NCI-H1417 treated with DMSO at 0.1 percent for 48 hours (cell line): ENCODE results near the gene FITM2.
"Not testable (repeated sequence)": the region's sequence is repeated elsewhere in the genome, so short reads cannot be mapped to it uniquely, and the experiment has no call there.

ENCODE experiments used
- DNase-seq: peaks from one replicate; lab custom pipeline; 2025; lab: John Stamatoyannopoulos, UW

The FITM2 gene

DNA sequence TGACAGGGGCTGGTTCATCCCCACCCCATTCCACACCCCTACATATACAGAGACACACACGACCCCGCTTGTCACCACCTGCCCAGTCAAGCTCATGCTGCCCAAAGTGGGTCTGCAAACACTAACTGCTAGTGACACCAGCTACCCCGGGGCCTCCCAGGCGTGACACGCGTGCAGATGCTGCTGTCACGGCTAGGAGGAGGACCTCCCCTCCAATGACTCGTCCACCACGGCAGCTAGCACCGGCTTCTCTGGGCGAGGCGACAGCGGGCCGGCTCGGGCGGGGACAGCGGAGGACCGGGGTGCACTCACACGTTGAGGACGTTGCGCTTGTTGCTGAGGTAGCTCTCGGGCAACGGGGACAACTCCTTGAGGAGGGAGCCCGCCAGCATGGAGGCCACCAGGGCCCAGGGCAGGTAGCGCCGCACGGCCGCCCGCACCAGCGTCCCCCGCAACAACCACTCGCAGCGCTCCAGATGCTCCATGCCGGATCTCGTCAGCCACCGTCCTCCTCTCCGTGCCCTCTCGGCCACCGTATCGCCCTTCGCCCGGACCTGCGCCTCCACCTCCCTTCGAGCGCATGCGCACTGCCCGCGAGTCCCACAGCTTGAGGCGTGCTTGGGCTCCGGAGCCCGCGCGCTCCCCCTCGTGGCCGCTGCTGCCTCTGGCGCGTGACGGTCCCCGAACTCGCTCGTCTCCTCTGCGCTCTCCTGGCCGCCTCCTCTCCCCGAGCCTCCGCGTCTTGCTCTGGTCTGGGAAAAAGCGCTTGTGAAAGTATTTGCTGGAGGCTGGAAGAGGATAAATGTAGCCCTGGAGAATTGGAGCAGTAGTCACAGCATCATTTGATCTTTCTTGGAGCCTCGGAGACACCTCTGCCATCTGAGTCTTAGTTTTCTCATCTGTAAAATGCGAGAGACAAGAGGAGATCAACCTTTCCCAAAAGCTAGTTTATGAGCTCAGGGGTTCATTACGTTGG is at the start of gene FITM2:
Gene FITM2, minus strand, starts transcription at position 539 of the 976 bp plus-strand sequence. Its CDS starts 54 bp downstream, at position 485.
- peak; percentile 80 for DNase-seq

GRCh38 chr20:44360221-44360620 is 49.2 kb upstream of the FITM2 start:
- no peak for DNase-seq

DNA sequence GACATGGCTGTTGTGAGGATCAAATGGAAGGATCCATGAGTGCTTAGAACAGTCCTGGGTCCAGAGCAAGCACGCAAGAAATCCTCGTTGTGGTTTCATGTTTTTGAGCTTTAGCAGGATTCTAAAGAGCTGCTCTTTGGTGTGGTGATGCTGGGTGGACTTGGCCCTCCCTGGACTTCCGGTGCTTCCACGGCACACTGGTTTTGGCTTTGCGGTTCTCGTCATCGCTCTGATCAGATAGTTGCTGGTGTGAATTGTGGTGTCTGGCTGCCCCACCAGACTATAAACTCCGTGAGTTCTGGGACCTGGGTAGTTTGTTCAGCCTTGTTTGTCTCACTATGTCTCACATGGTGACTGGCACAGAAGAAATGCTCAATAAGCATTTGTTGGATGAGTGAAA is 47.8 kb upstream of the FITM2 start:
- DNase-seq, result no peak

DNA sequence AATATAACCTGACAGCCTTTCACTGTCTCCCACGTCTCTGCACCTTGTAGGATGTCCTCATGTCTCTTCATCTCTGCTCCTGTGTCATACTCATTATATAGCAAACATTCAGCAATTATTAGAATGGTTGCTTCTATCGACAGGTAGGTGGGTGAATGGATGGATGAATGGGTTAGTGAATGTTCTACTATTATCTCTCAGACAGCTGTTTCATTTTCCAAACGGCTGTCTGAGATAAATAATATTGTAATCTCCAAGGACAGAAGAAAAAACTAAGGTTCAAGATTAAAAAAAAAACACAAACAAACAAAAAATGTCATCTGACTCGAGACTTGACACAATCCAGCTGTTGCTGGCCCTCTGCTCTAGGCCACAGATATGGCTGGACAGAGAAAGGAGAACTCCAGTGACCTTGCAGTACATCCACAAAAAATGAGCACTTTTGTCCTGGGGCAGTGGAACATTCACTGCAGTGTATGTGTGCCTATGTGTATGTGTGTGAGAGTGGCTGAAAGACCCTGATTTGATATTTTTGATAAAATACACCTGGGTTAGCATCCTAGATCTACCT is 46.6 kb upstream of the FITM2 start:
- no peak for DNase-seq

GRCh38 chr20:44357020-44357419 is 46.0 kb upstream of the FITM2 start:
- no peak for DNase-seq

GRCh38 chr20:44356353-44356723 is 45.3 kb upstream of the FITM2 start:
- DNase-seq, result no peak

DNA sequence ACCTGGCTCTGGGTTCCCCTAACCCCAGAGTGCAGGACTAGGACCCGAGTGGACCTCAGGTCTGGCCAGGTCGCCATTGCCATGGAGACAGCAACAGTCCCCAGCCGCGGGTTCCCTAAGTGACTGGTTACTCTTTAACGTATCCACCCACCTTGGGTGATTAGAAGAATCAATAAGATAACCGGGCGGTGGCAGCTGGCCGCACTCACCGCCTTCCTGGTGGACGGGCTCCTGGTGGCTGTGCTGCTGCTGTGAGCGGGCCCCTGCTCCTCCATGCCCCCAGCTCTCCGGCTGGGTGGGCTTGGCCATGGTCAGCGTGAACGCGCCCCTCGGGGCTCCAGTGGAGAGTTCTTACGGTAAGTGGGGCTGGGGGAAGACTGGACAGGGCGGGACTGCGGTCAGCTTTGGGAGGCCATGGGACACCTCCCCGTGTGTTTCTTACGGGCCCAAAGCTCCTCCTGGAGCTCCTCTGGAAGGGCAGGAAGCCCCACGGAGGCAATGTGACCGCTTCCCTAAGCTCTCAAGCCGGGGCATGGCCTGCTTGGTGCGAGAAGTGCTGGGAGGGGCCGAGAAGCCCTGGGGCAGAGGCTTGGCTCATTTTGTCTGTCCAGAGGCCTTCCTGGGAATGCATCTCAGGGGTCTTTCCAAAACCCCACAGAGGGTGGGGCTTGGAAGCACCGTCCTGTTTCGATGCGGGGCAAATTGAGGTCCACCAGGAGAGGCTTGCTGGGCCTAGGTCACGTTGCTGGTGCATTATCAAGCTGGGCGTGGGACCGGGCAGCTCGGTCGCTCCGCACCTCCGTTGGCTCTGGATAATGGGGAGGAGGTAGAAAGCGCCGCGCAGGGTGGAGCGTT is 44.7 kb upstream of the FITM2 start, which contains the start of gene HNF4A:
Gene HNF4A, plus strand, starts transcription at position 202 of the 855 bp plus-strand sequence. Its CDS starts 106 bp downstream, at position 308.
- no peak for DNase-seq

- no peak for DNase-seq
These were observed 44.0 kb upstream of the FITM2 start for GRCh38 chr20:44354979-44355497.

DNA sequence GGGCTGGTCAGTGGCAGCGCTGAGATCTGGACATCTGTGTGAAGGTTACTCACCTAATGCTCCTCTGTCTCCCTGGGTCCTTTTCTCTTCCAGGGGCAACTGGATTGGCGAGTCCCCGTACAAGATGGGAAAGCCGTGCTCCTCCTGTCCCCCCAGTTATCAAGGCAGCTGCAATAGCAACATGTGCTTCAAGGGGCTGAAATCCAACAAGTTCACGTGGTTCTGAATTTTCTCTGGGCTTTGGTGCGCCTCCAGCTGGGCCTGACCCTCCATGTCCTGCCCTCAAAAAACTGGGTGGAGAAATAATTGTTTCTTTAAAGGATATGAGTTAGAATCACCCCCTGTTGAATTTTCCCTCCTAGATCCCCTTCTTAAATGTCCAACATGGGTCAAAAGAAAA is 39.6 kb upstream of the FITM2 start:
- no peak for DNase-seq

GRCh38 chr20:44349349-44349748 is 38.3 kb upstream of the FITM2 start:
- no peak for DNase-seq

DNA sequence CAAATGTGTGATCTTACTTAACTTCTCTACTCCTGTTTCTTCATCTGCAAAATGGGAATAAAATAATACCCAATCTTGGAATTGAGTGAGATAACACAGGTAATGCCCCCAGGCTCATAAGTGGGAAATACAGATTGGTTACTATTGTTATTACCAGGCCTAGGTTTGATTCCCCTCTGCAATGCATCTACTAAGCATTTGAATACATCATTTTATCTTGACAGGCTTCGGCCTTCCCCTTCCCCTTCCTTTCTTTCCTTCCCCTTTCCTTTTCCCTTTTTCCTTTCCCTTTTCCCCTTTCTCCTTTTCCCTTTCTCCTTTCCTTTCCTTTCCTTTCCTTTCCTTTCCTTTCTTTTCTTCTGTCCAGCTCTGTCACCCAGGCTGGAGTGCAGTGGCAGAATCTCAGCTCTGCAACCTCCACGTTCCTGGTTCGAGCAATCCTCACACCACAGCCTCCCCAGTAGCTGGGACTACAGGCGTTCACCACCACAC is 37.2 kb upstream of the FITM2 start:
- no peak for DNase-seq

DNA sequence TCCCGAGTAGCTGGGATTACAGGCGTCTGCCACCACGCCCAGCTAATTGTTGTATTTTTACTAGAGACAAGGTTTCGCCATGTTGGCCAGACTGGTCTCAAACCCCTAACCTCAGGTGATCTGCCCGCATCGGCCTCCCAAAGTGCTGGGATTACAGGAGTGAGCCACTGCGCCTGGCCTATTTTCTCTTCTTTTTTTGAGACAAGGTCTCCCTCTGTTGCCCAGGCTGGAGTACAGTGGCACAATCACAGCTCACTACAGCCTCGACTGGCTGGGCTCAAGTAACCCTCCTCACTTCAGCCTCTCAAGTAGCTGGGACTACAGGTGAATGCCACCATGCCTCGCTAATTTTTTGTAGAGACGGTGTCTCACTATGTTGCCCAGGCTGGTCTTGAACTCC is 34.9 kb upstream of the FITM2 start:
- not testable (repeated sequence) for DNase-seq

DNA sequence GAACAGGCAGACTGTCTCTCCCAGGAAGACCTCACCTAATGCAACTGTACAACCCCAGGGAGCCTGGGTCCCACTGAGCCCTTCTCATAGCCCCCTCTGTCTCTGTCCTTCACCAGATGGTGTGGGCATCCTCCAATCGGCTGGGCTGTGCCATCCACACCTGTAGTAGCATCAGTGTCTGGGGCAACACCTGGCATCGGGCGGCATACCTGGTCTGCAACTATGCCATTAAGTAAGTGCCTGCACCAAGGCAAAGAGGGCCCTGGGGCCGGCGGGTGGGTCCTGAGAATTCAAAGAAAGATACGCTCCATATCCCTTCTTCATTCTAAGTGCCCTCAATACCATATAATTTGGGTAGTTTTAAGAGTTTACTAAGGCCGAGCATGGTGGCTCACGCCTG is 34.1 kb upstream of the FITM2 start:
- no peak for DNase-seq

- no peak for DNase-seq
These were observed 33.7 kb upstream of the FITM2 start for GRCh38 chr20:44344723-44345122.

- DNase-seq, result no peak
These were observed 32.2 kb upstream of the FITM2 start for GRCh38 chr20:44343162-44343675.

DNA sequence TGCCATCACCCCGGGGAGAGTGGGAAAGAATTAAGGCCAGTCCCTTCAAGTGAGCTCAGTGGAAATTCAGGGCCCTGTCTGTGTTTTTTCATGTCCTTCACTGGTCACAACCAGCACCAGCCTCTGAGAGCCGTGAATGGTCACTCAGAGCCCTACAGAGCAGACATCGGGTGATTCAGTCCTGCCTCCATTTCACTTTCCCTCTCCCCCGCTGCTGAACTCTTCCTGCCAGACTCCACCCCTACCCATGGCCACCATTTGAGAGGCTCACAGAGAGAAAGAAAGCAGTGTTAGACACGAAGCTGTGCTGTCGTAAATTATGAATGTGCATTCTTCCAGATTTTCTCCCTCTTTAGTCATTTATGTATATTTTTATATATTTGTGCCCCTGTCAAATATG is 31.2 kb upstream of the FITM2 start:
- DNase-seq, result no peak

DNA sequence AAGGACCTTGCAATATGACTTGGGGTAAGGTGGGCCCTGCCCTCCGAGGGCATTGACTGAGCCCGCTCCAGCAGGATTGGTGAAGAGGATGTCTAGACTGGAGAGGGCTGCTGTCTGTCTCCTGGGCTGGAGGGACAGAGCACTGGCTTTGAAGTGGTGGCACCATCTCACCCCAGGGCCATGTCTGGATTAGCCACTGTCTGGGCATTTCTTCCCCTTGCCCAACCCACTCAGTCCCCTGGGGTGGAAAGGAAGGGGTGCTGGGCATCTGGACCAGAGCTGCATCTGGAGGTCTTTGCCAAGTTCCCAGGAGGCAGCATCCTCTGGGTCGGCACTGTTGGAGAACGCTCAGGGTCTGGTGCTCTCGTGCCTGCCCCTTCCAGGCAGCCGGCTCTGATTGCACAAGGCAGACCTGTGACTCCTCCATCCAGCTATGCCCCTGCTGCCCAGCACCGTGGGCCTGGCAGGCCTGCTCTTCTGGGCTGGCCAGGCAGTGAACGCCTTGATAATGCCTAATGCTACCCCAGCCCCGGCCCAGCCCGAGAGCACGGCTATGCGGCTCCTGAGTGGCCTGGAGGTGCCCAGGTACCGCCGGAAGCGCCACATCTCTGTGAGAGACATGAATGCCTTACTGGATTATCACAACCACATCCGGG is 25.9 kb upstream of the FITM2 start, which contains the start of gene R3HDML:
Gene R3HDML, plus strand, starts transcription at position 319 of the 656 bp plus-strand sequence. Its CDS starts 115 bp downstream, at position 434.
- no peak for DNase-seq

- no peak for DNase-seq
These were observed 25.1 kb upstream of the FITM2 start for GRCh38 chr20:44336086-44336485.

GRCh38 chr20:44335675-44336074 is 24.7 kb upstream of the FITM2 start:
- DNase-seq, result no peak

- DNase-seq, result no peak
These were observed 23.7 kb upstream of the FITM2 start for GRCh38 chr20:44334709-44335108.

- no peak for DNase-seq
These were observed 23.3 kb upstream of the FITM2 start for GRCh38 chr20:44334306-44334705.
